Spinal cord (tissue), 10 donors: ENCODE results near the gene VMP1. TPM values are rescaled to one million over a fixed set of nuclear protein-coding genes. Genes with fewer than 3 reads are reported as not detected.
"Not testable (repeated sequence)": the region's sequence is repeated elsewhere in the genome, so short reads cannot be mapped to it uniquely, and the experiment has no call there.

ENCODE experiments used
- DNase-seq, 6 donors: peaks; one replicate each; pipeline versions ENCODE4 v3.0.0 to v3.0.0-alpha.2; 2013 to 2015; ENCODE audit warnings: low spot score in 6 of 6, low read depth in 4 of 6
- H3K27ac ChIP-seq: one replicate; pipeline ENCODE4 v1.5.1; 2013; ENCODE audit warnings: low read depth, low read length, control low read depth
- H3K27me3 ChIP-seq: one replicate; pipeline ENCODE4 v1.6.1; 2013; ENCODE audit warnings: low read length; ENCODE audit not compliant: control insufficient read depth, insufficient read depth
- H3K36me3 ChIP-seq: one replicate; pipeline ENCODE4 v1.6.1; 2013; ENCODE audit warnings: low read length; ENCODE audit not compliant: control insufficient read depth, insufficient read depth
- H3K4me1 ChIP-seq: one replicate; pipeline ENCODE4 v1.6.1; 2013; ENCODE audit warnings: low read length; ENCODE audit not compliant: control insufficient read depth, insufficient read depth
- H3K4me3 ChIP-seq: one replicate; pipeline ENCODE4 v1.5.1; 2013; ENCODE audit warnings: low read depth, low read length, control low read depth
- H3K9me3 ChIP-seq: one replicate; pipeline ENCODE4 v1.6.1; 2013; ENCODE audit warnings: low read length; ENCODE audit not compliant: control insufficient read depth, insufficient read depth
- WGBS: methylation state at CpG from one replicate; pipeline ENCODE4 v1.1.5; 2013; ENCODE audit warnings: missing lambda C conversion rate; ENCODE audit not compliant: insufficient coverage; 5-methylcytosine and 5-hydroxymethylcytosine counted together
- polyA plus RNA-seq, 2 donors: library from polyadenylated mRNA; unstranded; fragments of 120-200 nt; gene quantifications; one replicate each; pipeline ENCODE4 v1.2.1, GENCODE V29; 2013; ENCODE audit not compliant: insufficient read length in 2 of 2
- total RNA-seq, 2 donors: library from RNA; depleted of rRNA in 1 of 2; stranded (reverse); fragments of 120-200 nt in 1 of 2; fragments of >200 nt in 1 of 2; gene quantifications; one replicate each; pipeline versions ENCODE4 v1.2.3 to v1.2.4, GENCODE V29; 2013 to 2014
- donor health status: healthy.

The VMP1 gene
- total and polyA plus RNA-seq, 4 donors: 89.4 to 227 (median 95.9) TPM

- no peaks in the 10 kb centered on the region for H3K9me3 ChIP-seq
- no peaks in the 10 kb centered on the region for H3K4me1 ChIP-seq
- DNase-seq: no peak
- H3K27me3 ChIP-seq: no peaks in the 10 kb centered on the region
- no peak overlapping the region for H3K4me3 ChIP-seq
- H3K36me3 ChIP-seq: peaks cover 13% of the 10 kb centered on the region
- H3K27ac ChIP-seq: no peak overlapping the region
Observed at GRCh38 chr17:59757043-59757442, 49.6 kb downstream of the VMP1 start.

- Histone ChIP-seq H3K27me3 (no peaks in the 10 kb centered on the region), H3K36me3 (peaks cover 13% of the 10 kb centered on the region), H3K27ac (no peak overlapping the region), H3K9me3 (no peaks in the 10 kb centered on the region), H3K4me3 (no peak overlapping the region), H3K4me1 (no peaks in the 10 kb centered on the region)
- no peak for DNase-seq
- 100% methylated on average over 1 of the region's 1 CpG for WGBS
Observed at GRCh38 chr17:59757470-59757869, 50.0 kb downstream of the VMP1 start.

DNA sequence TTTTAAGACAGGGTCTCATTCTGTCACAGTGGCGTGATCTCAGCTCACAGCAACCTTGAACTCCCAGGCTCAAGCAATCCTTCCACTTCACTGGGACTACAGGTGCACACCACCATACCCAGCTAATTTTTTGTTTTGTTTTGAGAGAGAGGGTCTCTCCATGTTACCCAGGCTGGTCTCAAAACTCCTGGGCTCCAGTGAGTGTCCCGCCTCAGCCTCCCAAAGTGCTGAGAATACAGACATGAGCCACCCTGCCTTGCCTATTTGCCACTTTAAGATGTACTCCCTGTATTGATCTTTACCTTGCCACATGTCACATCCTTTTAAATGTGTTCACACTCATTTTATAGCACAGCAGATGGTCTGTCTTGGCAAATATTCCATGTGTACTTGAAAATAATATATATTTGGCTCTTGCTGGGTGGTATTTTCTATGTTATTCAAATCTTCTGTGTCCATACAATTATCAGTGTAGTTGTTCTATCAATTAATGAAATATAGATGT is 50.5 kb downstream of the VMP1 start:
- Histone ChIP-seq H3K36me3 (peaks cover 13% of the 10 kb centered on the region), H3K27ac (no peak overlapping the region), H3K9me3 (no peaks in the 10 kb centered on the region), H3K4me3 (no peak overlapping the region), H3K27me3 (no peaks in the 10 kb centered on the region), H3K4me1 (no peaks in the 10 kb centered on the region)
- 100% methylated on average over 1 of the region's 2 CpGs for WGBS
- no peak for DNase-seq

DNA sequence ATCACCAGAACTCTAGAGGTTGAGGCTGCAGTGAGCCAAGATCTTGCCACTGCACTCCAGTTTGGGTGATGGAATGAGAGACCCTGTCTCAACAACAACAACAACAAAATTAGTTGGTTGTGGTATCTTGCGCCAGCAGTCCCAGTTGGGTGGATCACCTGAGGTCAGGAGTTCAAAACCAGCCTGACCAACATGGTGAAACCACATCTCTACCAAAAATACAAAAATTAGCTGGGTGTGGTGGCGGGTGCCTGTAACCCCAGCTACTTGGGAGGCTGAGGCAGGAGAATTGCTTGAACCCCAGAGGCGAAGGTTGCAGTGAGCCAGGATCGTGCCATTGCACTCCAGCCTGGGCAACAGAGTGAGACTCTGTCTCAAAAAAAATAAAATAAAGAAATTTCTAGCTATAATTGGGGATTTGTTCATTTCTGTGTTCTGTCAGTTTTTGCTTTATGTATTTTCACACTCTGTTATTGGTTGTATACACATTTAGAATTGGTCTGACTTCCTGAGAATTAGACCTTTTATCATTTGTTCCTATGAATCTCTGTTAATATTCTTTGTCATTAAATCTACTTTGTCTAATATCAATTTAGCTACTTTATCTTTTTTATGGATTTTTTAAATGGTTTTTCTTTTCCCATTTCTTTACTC is 51.7 kb downstream of the VMP1 start:
- not testable (repeated sequence) for H3K27ac ChIP-seq, H3K4me1 ChIP-seq, H3K27me3 ChIP-seq, H3K4me3 ChIP-seq, DNase-seq, H3K9me3 ChIP-seq
- H3K36me3 ChIP-seq: peaks cover 13% of the 10 kb centered on the region
- 92% methylated on average over 2 of the region's 4 CpGs for WGBS

- peaks cover 11% of the 10 kb centered on the region for H3K36me3 ChIP-seq
- no CpG with 5 or more reads among the region's 1 CpG for WGBS
- no peak overlapping the region for H3K27ac ChIP-seq
- H3K4me1 ChIP-seq: no peaks in the 10 kb centered on the region
- H3K27me3 ChIP-seq: no peaks in the 10 kb centered on the region
- H3K4me3 ChIP-seq: no peak overlapping the region
- DNase-seq: no peak
- H3K9me3 ChIP-seq: no peaks in the 10 kb centered on the region
Observed at GRCh38 chr17:59760160-59760559, 52.7 kb downstream of the VMP1 start.

GRCh38 chr17:59761385-59762048 is 54.1 kb downstream of the VMP1 start:
- WGBS: 62% methylated on average over 2 of the region's 3 CpGs
- DNase-seq: peak in 2 of 6 donors; percentile 9 to 47
- no peak overlapping the region for H3K4me3 ChIP-seq

GRCh38 chr17:59762049-59762823 is 54.8 kb downstream of the VMP1 start:
- DNase-seq: no peak
- H3K27ac ChIP-seq: peak overlapping the region; percentile 86

More at GRCh38 chr17:59761385-59762048, 54.1 kb downstream of the VMP1 start:
- Histone ChIP-seq H3K4me1 (no peaks in the 10 kb centered on the region), H3K36me3 (peaks cover 18% of the 10 kb centered on the region), H3K27me3 (no peaks in the 10 kb centered on the region), H3K9me3 (no peaks in the 10 kb centered on the region), H3K27ac (peak overlapping the region; percentile 86)

DNA sequence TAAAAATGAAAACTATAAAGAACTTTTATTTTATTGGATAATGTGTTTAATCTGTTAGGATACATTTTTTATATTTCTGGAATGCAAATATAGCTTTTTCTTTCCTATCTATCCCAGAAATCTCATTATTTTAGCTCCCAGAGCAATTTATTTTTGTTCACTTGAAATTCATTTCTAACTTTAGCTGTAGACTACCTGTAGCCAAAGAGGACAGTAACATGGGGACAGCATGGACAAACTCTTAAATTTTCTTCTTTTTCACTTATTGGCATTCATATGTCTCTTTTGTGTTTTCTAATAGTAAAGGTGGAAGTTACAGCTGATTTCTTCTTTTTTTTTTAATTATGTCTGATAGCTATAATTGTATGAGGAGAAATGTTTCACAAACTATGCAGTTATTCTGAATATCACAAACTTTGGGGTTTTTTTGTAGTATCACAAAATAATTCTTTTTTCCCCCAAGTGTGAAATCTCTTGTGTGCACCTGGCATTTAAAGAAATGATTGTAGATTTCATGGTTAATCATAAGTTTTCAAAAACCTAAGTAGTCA is 55.4 kb downstream of the VMP1 start:
- Histone ChIP-seq H3K4me1 (no peaks in the 10 kb centered on the region), H3K36me3 (peaks cover 19% of the 10 kb centered on the region), H3K27ac (peak overlapping the region; percentile 86), H3K27me3 (no peaks in the 10 kb centered on the region), H3K9me3 (no peaks in the 10 kb centered on the region), H3K4me3 (no peak overlapping the region)
- no peak for DNase-seq

More at GRCh38 chr17:59762049-59762823, 54.8 kb downstream of the VMP1 start:
- Histone ChIP-seq H3K27me3 (no peaks in the 10 kb centered on the region), H3K4me1 (no peaks in the 10 kb centered on the region), H3K4me3 (no peak overlapping the region), H3K36me3 (peaks cover 18% of the 10 kb centered on the region), H3K9me3 (no peaks in the 10 kb centered on the region)
- no CpG with 5 or more reads among the region's 4 CpGs for WGBS

DNA sequence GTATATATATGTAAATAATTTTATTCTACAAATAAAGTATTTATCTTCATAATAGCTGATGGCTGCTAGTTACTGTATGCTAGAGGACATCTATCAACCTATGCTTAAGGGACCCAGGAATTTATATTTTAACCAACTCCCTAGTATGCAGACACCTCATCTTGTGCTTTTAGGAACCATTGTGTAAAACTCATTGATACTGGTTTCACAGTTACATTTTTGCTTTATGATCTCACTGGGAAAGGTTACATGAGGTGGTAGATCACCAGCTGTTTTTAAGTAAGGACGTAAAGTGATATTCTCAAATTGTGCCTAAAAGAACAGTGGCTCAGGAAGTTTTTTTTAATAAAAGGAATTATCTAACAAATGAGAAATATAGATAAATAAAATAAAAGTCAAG is 56.4 kb downstream of the VMP1 start:
- no CpG with 5 or more reads among the region's 1 CpG for WGBS
- Histone ChIP-seq H3K36me3 (peaks cover 16% of the 10 kb centered on the region), H3K4me3 (no peak overlapping the region), H3K4me1 (no peaks in the 10 kb centered on the region), H3K27ac (no peak overlapping the region), H3K27me3 (no peaks in the 10 kb centered on the region), H3K9me3 (no peaks in the 10 kb centered on the region)
- DNase-seq: no peak
